Activated CD8-positive, alpha-beta memory T cell treated with anti-CD3 and anti-CD28 coated beads, Interleukin-2, amount 10 ng/mL, durations not matched to agents 7 days and 5 days (primary cell): ENCODE data around the gene GPR183. TPM values are rescaled to one million over a fixed set of nuclear protein-coding genes. Genes with fewer than 3 reads are reported as not detected.

Experiments used
- ATAC-seq: fragments of 150-1000 bp; cut with Tn5 transposase; one replicate; pipeline ENCODE4 v1.10.0; 2021; ENCODE audit warnings: moderate library complexity
- CTCF ChIA-PET: fragments of 350-600 bp; sonication (Branson Sonifier 250); formaldehyde crosslinking; loops from one replicate; lab custom pipeline; 2021; ENCODE audit warnings: antibody characterized with exemption; lab: Charles Lee
- DNase-seq: peaks from one replicate; pipeline ENCODE4 v3.0.0-alpha.2; 2020
- H3K27ac Mint-ChIP-seq: one replicate; pipeline ENCODE4 v1.8.0; 2021; ENCODE audit warnings: mild to moderate bottlenecking, mixed read lengths
- H3K27me3 Mint-ChIP-seq: one replicate; pipeline ENCODE4 v1.8.0; 2021; ENCODE audit warnings: mixed read lengths
- H3K36me3 Mint-ChIP-seq: one replicate; pipeline ENCODE4 v1.8.0; 2021; ENCODE audit warnings: mild to moderate bottlenecking, mixed read lengths
- H3K4me1 Mint-ChIP-seq: one replicate; pipeline ENCODE4 v1.8.0; 2021; ENCODE audit warnings: mixed read lengths
- H3K4me3 Mint-ChIP-seq: one replicate; pipeline ENCODE4 v1.8.0; 2021; ENCODE audit warnings: mild to moderate bottlenecking, moderate library complexity, mixed read lengths
- H3K9me3 Mint-ChIP-seq: one replicate; pipeline ENCODE4 v1.8.0; 2022; ENCODE audit warnings: low read depth, mixed read lengths
- total RNA-seq, 2 experiments: library from RNA; stranded (reverse); gene quantifications; one replicate each; pipeline ENCODE4 v1.2.3, GENCODE V29; 2021

The GPR183 gene
- total RNA-seq, 2 experiments from 2014 or later = 15.3 to 19.5 TPM

- ATAC-seq (no peak), DNase-seq (no peak)
- Mint-ChIP-seq H3K4me3 (no peak overlapping the region), H3K9me3 (peaks cover 5% of the 10 kb centered on the region), H3K27ac (no peak overlapping the region), H3K36me3 (peaks cover 25% of the 10 kb centered on the region), H3K27me3 (no peaks in the 10 kb centered on the region), H3K4me1 (peaks cover 62% of the 10 kb centered on the region)
- CTCF ChIA-PET = interaction anchor here (0.7 to 15.4 kb wide), 36 partner anchors 9 to 234 kb away, joined by 3 to 308 read pairs (median 7); partner anchors contain the start of genes GPR18, GPR183 and UBAC2
Measured at GRCh38 chr13:99268822-99269221, 38.4 kb downstream of the GPR183 start.

- no peak for DNase-seq
- peaks cover 5% of the 10 kb centered on the region for H3K9me3 Mint-ChIP-seq
- CTCF ChIA-PET = interaction anchor here (0.9 to 15.4 kb wide), 9 partner anchors 10 to 169 kb away, joined by 3 to 308 read pairs (median 10); partner anchors contain the start of genes GPR18 and UBAC2
- H3K4me3 Mint-ChIP-seq = no peak overlapping the region
- H3K4me1 Mint-ChIP-seq = peaks cover 61% of the 10 kb centered on the region
- peaks cover 18% of the 10 kb centered on the region for H3K36me3 Mint-ChIP-seq
- H3K27ac Mint-ChIP-seq = no peak overlapping the region
- H3K27me3 Mint-ChIP-seq = no peaks in the 10 kb centered on the region
- ATAC-seq = no peak
Measured at GRCh38 chr13:99267927-99268326, 39.3 kb downstream of the GPR183 start.

GRCh38 chr13:99266827-99267226 lies 40.4 kb downstream of the GPR183 start:
- CTCF ChIA-PET = interaction anchor here (0.7 to 15.4 kb wide), 23 partner anchors 8 to 236 kb away, joined by 3 to 308 read pairs (median 6); partner anchors contain the start of genes GPR18 and UBAC2
- H3K36me3 Mint-ChIP-seq = peaks cover 8% of the 10 kb centered on the region
- no peak overlapping the region for H3K4me3 Mint-ChIP-seq
- H3K27me3 Mint-ChIP-seq = no peaks in the 10 kb centered on the region
- no peak overlapping the region for H3K27ac Mint-ChIP-seq
- peaks cover 56% of the 10 kb centered on the region for H3K4me1 Mint-ChIP-seq
- DNase-seq = no peak
- no peak for ATAC-seq
- H3K9me3 Mint-ChIP-seq = no peaks in the 10 kb centered on the region

GRCh38 chr13:99265821-99266426 lies 41.3 kb downstream of the GPR183 start:
- CTCF ChIA-PET = interaction anchor here (0.6 to 15.4 kb wide), 40 partner anchors 8 to 685 kb away, joined by 3 to 308 read pairs (median 4); partner anchors contain the start of genes CLYBL, GPR18 and UBAC2
- peak overlapping the region; percentile 67 for H3K27ac Mint-ChIP-seq
- peaks cover 3% of the 10 kb centered on the region for H3K36me3 Mint-ChIP-seq
- DNase-seq (no peak), ATAC-seq (peak; percentile 67)
- H3K4me3 Mint-ChIP-seq = no peak overlapping the region
- no peaks in the 10 kb centered on the region for H3K9me3 Mint-ChIP-seq
- H3K27me3 Mint-ChIP-seq = no peaks in the 10 kb centered on the region
- H3K4me1 Mint-ChIP-seq = peaks cover 55% of the 10 kb centered on the region

GRCh38 chr13:99265162-99265800 lies 41.9 kb downstream of the GPR183 start:
- ATAC-seq (peak; percentile 20), DNase-seq (no peak)
- Mint-ChIP-seq H3K36me3 (peaks cover 2% of the 10 kb centered on the region), H3K4me3 (no peak overlapping the region), H3K27ac (peak overlapping the region; percentile 67), H3K4me1 (peaks cover 52% of the 10 kb centered on the region), H3K27me3 (no peaks in the 10 kb centered on the region), H3K9me3 (no peaks in the 10 kb centered on the region)
- CTCF ChIA-PET = interaction anchor here (0.8 to 15.4 kb wide), 31 partner anchors 8 to 396 kb away, joined by 3 to 308 read pairs (median 5); partner anchors contain the start of genes CLYBL, GPR18 and UBAC2

GRCh38 chr13:99264051-99264450 lies 43.1 kb downstream of the GPR183 start:
- peak; percentile 16 for ATAC-seq
- Mint-ChIP-seq H3K4me3 (no peak overlapping the region), H3K27ac (peak overlapping the region; percentile 72), H3K36me3 (peaks cover 10% of the 10 kb centered on the region), H3K9me3 (no peaks in the 10 kb centered on the region), H3K27me3 (no peaks in the 10 kb centered on the region), H3K4me1 (peaks cover 57% of the 10 kb centered on the region)
- DNase-seq = no peak
- CTCF ChIA-PET = interaction anchor here (0.6 to 15.4 kb wide), 15 partner anchors 9 to 395 kb away, joined by 3 to 308 read pairs (median 5); partner anchors contain the start of gene UBAC2

- Mint-ChIP-seq H3K4me3 (no peak overlapping the region), H3K4me1 (peaks cover 58% of the 10 kb centered on the region), H3K36me3 (peaks cover 10% of the 10 kb centered on the region), H3K27me3 (no peaks in the 10 kb centered on the region), H3K27ac (peak overlapping the region; percentile 49), H3K9me3 (no peaks in the 10 kb centered on the region)
- no peak for DNase-seq
- no peak for ATAC-seq
- CTCF ChIA-PET = interaction anchor here (0.9 to 15.4 kb wide), 11 partner anchors 8 to 235 kb away, joined by 3 to 308 read pairs (median 5); partner anchors contain the start of gene UBAC2
Measured at GRCh38 chr13:99263126-99263785, 43.9 kb downstream of the GPR183 start.

- no peak for DNase-seq
- no peak for ATAC-seq
- Mint-ChIP-seq H3K36me3 (peaks cover 16% of the 10 kb centered on the region), H3K9me3 (no peaks in the 10 kb centered on the region), H3K4me3 (no peak overlapping the region), H3K27ac (peak overlapping the region; percentile 33), H3K27me3 (no peaks in the 10 kb centered on the region), H3K4me1 (peaks cover 64% of the 10 kb centered on the region)
- CTCF ChIA-PET = interaction anchor here (1.5 to 2.7 kb wide), 4 partner anchors 8 to 85 kb away, joined by 3 to 10 read pairs (median 6); no protein-coding TSS in a partner anchor
Measured at GRCh38 chr13:99261059-99261458, 46.1 kb downstream of the GPR183 start.

- no peaks in the 10 kb centered on the region for H3K9me3 Mint-ChIP-seq
- DNase-seq (no peak), ATAC-seq (no peak)
- peaks cover 21% of the 10 kb centered on the region for H3K36me3 Mint-ChIP-seq
- CTCF ChIA-PET = interaction anchor here (0.5 to 2.7 kb wide), 6 partner anchors 9 to 1256 kb away, joined by 3 to 10 read pairs (median 4); no protein-coding TSS in a partner anchor
- H3K27me3 Mint-ChIP-seq = no peaks in the 10 kb centered on the region
- H3K4me1 Mint-ChIP-seq = peaks cover 62% of the 10 kb centered on the region
- H3K27ac Mint-ChIP-seq = peak overlapping the region; percentile 94
- no peak overlapping the region for H3K4me3 Mint-ChIP-seq
Measured at GRCh38 chr13:99260216-99260615, 47.0 kb downstream of the GPR183 start.

- Mint-ChIP-seq H3K27me3 (no peaks in the 10 kb centered on the region), H3K4me1 (peaks cover 60% of the 10 kb centered on the region), H3K27ac (peak overlapping the region; percentile 94), H3K9me3 (no peaks in the 10 kb centered on the region), H3K4me3 (peak overlapping the region; percentile 86), H3K36me3 (peaks cover 30% of the 10 kb centered on the region)
- CTCF ChIA-PET = interaction anchor here (0.9 to 4.2 kb wide), 8 partner anchors 11 to 240 kb away, joined by 3 to 24 read pairs (median 10); partner anchors contain the start of gene UBAC2
- DNase-seq (no peak), ATAC-seq (peak; percentile 44)
Measured at GRCh38 chr13:99258946-99259345, 48.3 kb downstream of the GPR183 start.

GRCh38 chr13:99258210-99258860 lies 48.9 kb downstream of the GPR183 start, which contains the start of gene GPR18:
TSS of gene GPR18 (minus strand) at chr13:99258379. CDS start at chr13:99255872, 2,507 bp downstream.
- Mint-ChIP-seq H3K4me3 (peak within 1 kb of the TSS; percentile 86), H3K4me1 (peaks cover 57% of the 10 kb centered on the region), H3K36me3 (peaks cover 34% of the 10 kb centered on the region), H3K27ac (peak within 1 kb of the TSS; percentile 94), H3K27me3 (no peaks in the 10 kb centered on the region), H3K9me3 (no peaks in the 10 kb centered on the region)
- peak; percentile 83 for ATAC-seq
- DNase-seq = peak; percentile 61
- CTCF ChIA-PET = interaction anchor here (0.7 to 4.2 kb wide), 16 partner anchors 8 to 241 kb away, joined by 3 to 24 read pairs (median 4); partner anchors contain the start of gene UBAC2

- peak overlapping the region; percentile 87 for H3K27ac Mint-ChIP-seq
- H3K9me3 Mint-ChIP-seq = no peaks in the 10 kb centered on the region
- CTCF ChIA-PET = interaction anchor here (0.8 to 4.2 kb wide), 13 partner anchors 9 to 242 kb away, joined by 3 to 24 read pairs (median 4); partner anchors contain the start of gene UBAC2
Measured at GRCh38 chr13:99257291-99257690, 49.9 kb downstream of the GPR183 start.

More at GRCh38 chr13:99257291-99257690, 49.9 kb downstream of the GPR183 start:
- H3K36me3 Mint-ChIP-seq = peaks cover 34% of the 10 kb centered on the region
- peak overlapping the region; percentile 65 for H3K4me3 Mint-ChIP-seq
- DNase-seq = no peak
- no peaks in the 10 kb centered on the region for H3K27me3 Mint-ChIP-seq
- ATAC-seq = no peak
- peaks cover 58% of the 10 kb centered on the region for H3K4me1 Mint-ChIP-seq
